HG03196 (cell line): ENCODE data around the gene ITPK1.

Experiments used
- ATAC-seq: cut with Tn5 transposase; IDR thresholded peaks from one replicate; pipeline ENCODE4 v1.9.1; 2021; ENCODE audit not compliant: unreplicated experiment

The ITPK1 gene

GRCh38 chr14:93085911-93086310 lies 29.8 kb downstream of the ITPK1 start:
- no peak for ATAC-seq

- no peak for ATAC-seq
These were observed 30.6 kb downstream of the ITPK1 start for GRCh38 chr14:93084866-93085857.

- ATAC-seq: no peak
These were observed 31.3 kb downstream of the ITPK1 start for GRCh38 chr14:93084402-93084801.

GRCh38 chr14:93083917-93084316 lies 31.8 kb downstream of the ITPK1 start:
- ATAC-seq: no peak

- no peak for ATAC-seq
These were observed 33.1 kb downstream of the ITPK1 start for GRCh38 chr14:93082576-93083001.

- ATAC-seq: no peak
These were observed 33.7 kb downstream of the ITPK1 start for GRCh38 chr14:93081876-93082570.

GRCh38 chr14:93079865-93080403 lies 35.8 kb downstream of the ITPK1 start:
- ATAC-seq: no peak

GRCh38 chr14:93079321-93079720 lies 36.4 kb downstream of the ITPK1 start:
- ATAC-seq: no peak

- no peak for ATAC-seq
These were observed 36.9 kb downstream of the ITPK1 start for GRCh38 chr14:93078870-93079269.

GRCh38 chr14:93076755-93077154 lies 39.0 kb downstream of the ITPK1 start:
- ATAC-seq: no peak

- ATAC-seq: no peak
These were observed 39.8 kb downstream of the ITPK1 start for GRCh38 chr14:93075891-93076290.

- ATAC-seq: no peak
These were observed 41.6 kb downstream of the ITPK1 start for GRCh38 chr14:93073910-93074769.

- ATAC-seq: no peak
These were observed 42.4 kb downstream of the ITPK1 start for GRCh38 chr14:93073358-93073707.

GRCh38 chr14:93072659-93073357 lies 42.9 kb downstream of the ITPK1 start:
- no peak for ATAC-seq

GRCh38 chr14:93068711-93069110 lies 47.0 kb downstream of the ITPK1 start:
- no peak for ATAC-seq

- no peak for ATAC-seq
These were observed 48.6 kb downstream of the ITPK1 start for GRCh38 chr14:93067088-93067487.

- ATAC-seq: no peak
These were observed 50.4 kb downstream of the ITPK1 start for GRCh38 chr14:93065272-93065730.

- ATAC-seq: no peak
These were observed 51.1 kb downstream of the ITPK1 start for GRCh38 chr14:93064411-93065271.

GRCh38 chr14:93063393-93063792 lies 52.3 kb downstream of the ITPK1 start:
- ATAC-seq: no peak
